Heart right ventricle (tissue), 16 donors: ENCODE measurements around the gene IL5. TPM values are rescaled to one million over a fixed set of nuclear protein-coding genes. Genes with fewer than 3 reads are reported as not detected.

Source experiments
- ATAC-seq, 8 donors: fragments of 200-7000 bp; cut with Tn5 transposase; one replicate each; pipeline ENCODE4 v1.9.1; 2020; ENCODE audit warnings: mild to moderate bottlenecking in 8 of 8, moderate library complexity in 8 of 8, moderate number of reproducible peaks in 1 of 8
- DNase-seq, 2 donors: peaks; one replicate each; pipeline ENCODE4 v3.0.0-alpha.2; 2020
- H3K27ac ChIP-seq, 10 donors: fragments of 200-600 bp; sonication (generic) in 2 of 10; one replicate each; pipeline versions ENCODE4 v1.5.0 to v1.8.0; 2020 to 2022; ENCODE audit warnings: mild to moderate bottlenecking in 3 of 10
- H3K27me3 ChIP-seq, 7 donors: fragments of 200-600 bp; one replicate each; pipeline ENCODE4 v1.8.0; 2021 to 2022; ENCODE audit warnings: mild to moderate bottlenecking in 2 of 7
- H3K36me3 ChIP-seq, 9 donors: fragments of 200-600 bp; sonication (generic) in 1 of 9; one replicate each; pipeline versions ENCODE4 v1.5.0 to v1.8.0; 2020 to 2022; ENCODE audit warnings: mild to moderate bottlenecking in 2 of 9
- H3K4me1 ChIP-seq, 9 donors: fragments of 200-600 bp; sonication (generic) in 1 of 9; one replicate each; pipeline versions ENCODE4 v1.5.0 to v1.8.0; 2020 to 2022; ENCODE audit warnings: mild to moderate bottlenecking in 4 of 9
- H3K4me3 ChIP-seq, 10 donors: fragments of 200-600 bp; sonication (generic) in 2 of 10; one replicate each; pipeline versions ENCODE4 v1.5.0 to v1.8.0; 2020 to 2022; ENCODE audit warnings: mild to moderate bottlenecking in 7 of 10, moderate library complexity in 2 of 10
- H3K9me3 ChIP-seq, 11 donors: fragments of 200-600 bp in 10 of 11; sonication (generic) in 2 of 11; one replicate each; pipeline versions ENCODE4 v1.5.0 to v1.8.0; 2013 to 2022; ENCODE audit warnings: mild to moderate bottlenecking in 2 of 11, control low read depth in 1 of 11, moderate library complexity in 1 of 11
- WGBS, 2 donors: extraction: QIAGEN DNeasy Blood & Tissue Kit; methylation state at CpG; one replicate each; pipeline ENCODE4 v1.1.7; 2013; ENCODE audit warnings: inconsistent platforms in 1 of 2; 5-methylcytosine and 5-hydroxymethylcytosine counted together
- intact Hi-C, 10 donors: fragments of 100-400 bp; cut with DNase I; formaldehyde crosslinking; loops; one replicate each; pipeline versions ENCODE4 v1.11.1 to v1.14.2; 2022
- polyA plus RNA-seq, 2 donors: library from polyadenylated mRNA; stranded (reverse); fragments of 200-250 nt; gene quantifications; one replicate each; pipeline ENCODE4 v1.2.3, GENCODE V29; 2013
- total RNA-seq, 10 donors: library from RNA; stranded (reverse); fragmentation: NEBNext Ultra II Directional in 3 of 10; extraction: Animal tissue kit (Norgen Biotek cat#: 25700) in 3 of 10; gene quantifications; one replicate each; pipeline versions ENCODE4 v1.2.1 to v1.2.4, GENCODE V29; 2021 to 2023
- TF ChIP-seq, protein P1 (sequence below), 9 donors: fragments of 200-600 bp; sonication (generic) in 2 of 9; IDR thresholded peaks; one replicate each; pipeline versions ENCODE4 v1.5.0 to v1.8.0; 2021 to 2022; ENCODE audit warnings: antibody characterized with exemption in 9 of 9, mild to moderate bottlenecking in 5 of 9, moderate library complexity in 1 of 9
- donor health status: Arrhythmogenic right ventricular cardiomyopathy.
- donor health status: ischemic (EF 13 %, LVEDD 7.1; RV severe dilation, severe dysfunction).
- donor health status: healthy with polysubstance abuse.
- donor health status: DM: no; HTN: yes; CAD: no.
- donor health status: DM: no; HTN: no; CAD: no.
- donor health status: ischemic (EF 25% LVEDD 6.9; RV normal size, moderate dysfunction).
- donor health status: ischemic (EF 25% LVEDD 5.7; RV mildly dilated, moderate dysfunction).
- donor health status: healthy.
- donor health status: DM: yes; HTN: yes; CAD: no.
- donor health status: Ischemic cardiomyopathy.
- donor health status: ischemic (EF 35%, LVEDD 5.7; RV mildly dilated, moderate dysfunction).
- donor health status: nonischemic (EF 11% LVEDD 7.7; RV severe dilation, severe dysfunction).
- donor health status: DM: yes; HTN: yes; CAD: no.
- donor health status: PGD.
- donor health status: ischemic (EF 29% LVEDD 5.4; RV normal size, mild dysfunction).
- donor health status: nonischemic (EF 23%, LVEDD 6.1; RV moderate dilation, normal function).

Gene IL5
- total and polyA plus RNA-seq, 12 donors = not detected

- ATAC-seq = peak; percentile 6 to 46 (median 33)
- peak; percentile 71 to 81 for DNase-seq
- Histone ChIP-seq H3K27ac (peak overlapping the region; percentile 84 to 100 (median 94)), H3K4me1 (peaks cover 13 to 81% (median 51%) of the 10 kb centered on the region in 9 donors), H3K36me3 (no peaks in the 10 kb centered on the region), H3K9me3 (no peaks in the 10 kb centered on the region), H3K27me3 (no peaks in the 10 kb centered on the region), H3K4me3 (peak overlapping the region in 9 of 10 donors; percentile 50 to 88 (median 77))
- TF ChIP-seq, protein P1, sequence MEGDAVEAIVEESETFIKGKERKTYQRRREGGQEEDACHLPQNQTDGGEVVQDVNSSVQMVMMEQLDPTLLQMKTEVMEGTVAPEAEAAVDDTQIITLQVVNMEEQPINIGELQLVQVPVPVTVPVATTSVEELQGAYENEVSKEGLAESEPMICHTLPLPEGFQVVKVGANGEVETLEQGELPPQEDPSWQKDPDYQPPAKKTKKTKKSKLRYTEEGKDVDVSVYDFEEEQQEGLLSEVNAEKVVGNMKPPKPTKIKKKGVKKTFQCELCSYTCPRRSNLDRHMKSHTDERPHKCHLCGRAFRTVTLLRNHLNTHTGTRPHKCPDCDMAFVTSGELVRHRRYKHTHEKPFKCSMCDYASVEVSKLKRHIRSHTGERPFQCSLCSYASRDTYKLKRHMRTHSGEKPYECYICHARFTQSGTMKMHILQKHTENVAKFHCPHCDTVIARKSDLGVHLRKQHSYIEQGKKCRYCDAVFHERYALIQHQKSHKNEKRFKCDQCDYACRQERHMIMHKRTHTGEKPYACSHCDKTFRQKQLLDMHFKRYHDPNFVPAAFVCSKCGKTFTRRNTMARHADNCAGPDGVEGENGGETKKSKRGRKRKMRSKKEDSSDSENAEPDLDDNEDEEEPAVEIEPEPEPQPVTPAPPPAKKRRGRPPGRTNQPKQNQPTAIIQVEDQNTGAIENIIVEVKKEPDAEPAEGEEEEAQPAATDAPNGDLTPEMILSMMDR (IDR thresholded peaks at IDR 0.05) = no peak
- intact Hi-C loops = loop anchor here in 7 of 10 donors (2.0 to 10.0 kb wide), 4 partner anchors 70 to 203 kb away; partner anchors contain the start of gene SLC22A4 (in 5 of the 7)
- 39 to 40% methylated on average over 6 of the region's 6 CpGs for WGBS, 2 donors
These were observed 45.8 kb downstream of the IL5 start for GRCh38 chr5:132497488-132497997.

DNA sequence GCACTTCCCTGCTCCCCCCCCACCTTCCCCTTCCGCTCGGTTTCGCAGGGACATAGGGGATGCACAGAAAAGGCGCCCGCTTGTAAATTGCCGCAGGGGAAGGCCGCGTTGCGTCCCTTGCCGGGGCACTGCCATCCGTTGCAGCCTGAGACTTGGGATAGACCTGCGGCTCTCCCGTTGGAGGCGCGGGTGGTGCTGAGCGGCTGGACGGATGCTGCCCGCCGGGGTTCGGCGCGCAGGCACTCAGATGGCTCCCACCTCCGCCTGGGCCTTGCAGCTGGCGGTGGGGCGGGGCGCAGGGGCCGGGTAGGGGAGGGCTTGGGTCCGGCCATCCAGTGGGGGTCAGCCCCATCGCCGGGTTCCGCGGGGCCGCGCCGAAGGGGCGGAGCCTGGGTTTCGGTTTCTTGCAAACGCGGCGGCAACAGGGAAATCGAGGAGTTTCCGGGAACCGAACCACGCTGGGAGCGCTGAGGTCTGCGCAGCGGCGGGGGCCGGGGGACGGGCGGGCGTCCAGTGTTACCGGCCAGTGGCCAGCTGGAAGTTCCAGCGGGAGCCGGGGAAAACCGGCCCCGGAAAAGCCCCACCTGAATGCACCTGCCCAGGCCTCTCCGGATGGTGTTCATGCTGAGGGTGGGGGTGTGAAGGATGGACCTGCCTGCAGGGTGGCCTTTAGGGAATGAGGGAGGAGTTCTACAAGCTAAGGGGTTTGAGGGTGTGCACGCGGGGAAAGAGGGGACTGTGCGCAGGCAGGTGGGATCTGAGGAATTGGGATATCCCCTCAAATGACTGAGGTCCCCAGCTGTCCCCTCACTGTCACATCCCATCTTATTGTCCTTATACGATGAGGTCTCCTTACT lies 46.5 kb downstream of the IL5 start:
- ATAC-seq = peak; percentile 65 to 83 (median 70)
- no peaks in the 10 kb centered on the region for H3K36me3 ChIP-seq
- H3K4me3 ChIP-seq = peak overlapping the region; percentile 50 to 88 (median 76)
- no peaks in the 10 kb centered on the region for H3K9me3 ChIP-seq
- peak; percentile 91 to 92 for DNase-seq
- intact Hi-C loops = loop anchor here in 7 of 10 donors (2.0 to 10.0 kb wide), 4 partner anchors 70 to 202 kb away; partner anchors contain the start of gene SLC22A4 (in 5 of the 7)
- H3K4me1 ChIP-seq = peaks cover 16 to 84% (median 51%) of the 10 kb centered on the region in 9 donors
- H3K27me3 ChIP-seq = no peaks in the 10 kb centered on the region
- TF ChIP-seq, protein P1 (IDR thresholded peaks at IDR 0.05) = no peak
- 3 to 4% methylated on average over 62 of the region's 62 CpGs for WGBS, 2 donors
- H3K27ac ChIP-seq = peak overlapping the region; percentile 84 to 100 (median 94)

GRCh38 chr5:132496191-132496630 lies 47.1 kb downstream of the IL5 start:
- intact Hi-C loops = loop anchor here in 7 of 10 donors (2.0 to 10.0 kb wide), 4 partner anchors 69 to 201 kb away; partner anchors contain the start of gene SLC22A4 (in 5 of the 7)
- peak overlapping the region; percentile 84 to 100 (median 94) for H3K27ac ChIP-seq
- peaks cover 20 to 84% (median 53%) of the 10 kb centered on the region in 9 donors for H3K4me1 ChIP-seq
- ATAC-seq = peak; percentile 77 to 86 (median 83)
- WGBS, 2 donors = 1% methylated on average over 16 to 18 of the region's 18 CpGs
- H3K36me3 ChIP-seq = no peaks in the 10 kb centered on the region
- no peaks in the 10 kb centered on the region for H3K27me3 ChIP-seq
- DNase-seq = peak; percentile 88 to 90
- no peaks in the 10 kb centered on the region for H3K9me3 ChIP-seq
- TF ChIP-seq, protein P1 (IDR thresholded peaks at IDR 0.05) = no peak
- peak overlapping the region; percentile 50 to 88 (median 76) for H3K4me3 ChIP-seq

GRCh38 chr5:132495667-132496190 lies 47.6 kb downstream of the IL5 start:
- Histone ChIP-seq H3K9me3 (no peaks in the 10 kb centered on the region), H3K27ac (peak overlapping the region; percentile 84 to 100 (median 94)), H3K27me3 (no peaks in the 10 kb centered on the region), H3K4me3 (peak overlapping the region; percentile 50 to 88 (median 76)), H3K36me3 (no peaks in the 10 kb centered on the region), H3K4me1 (peaks cover 18 to 82% (median 51%) of the 10 kb centered on the region in 9 donors)
- intact Hi-C loops = loop anchor here in 7 of 10 donors (2.0 to 10.0 kb wide), 4 partner anchors 68 to 201 kb away; partner anchors contain the start of gene SLC22A4 (in 5 of the 7)
- TF ChIP-seq, protein P1 (IDR thresholded peaks at IDR 0.05) = peak in 4 of 9 donors; percentile 8 to 41 (median 26)
- WGBS, 2 donors = 0 to 1% methylated on average over 29 to 30 of the region's 30 CpGs
- ATAC-seq = peak; percentile 72 to 82 (median 79)
- peak; percentile 93 to 94 for DNase-seq
